ENCODE data around the gene WWOX. TPM values are rescaled to one million over a fixed set of nuclear protein-coding genes. Genes with fewer than 3 reads are reported as not detected.

WWOX gene
- total and polyA plus RNA-seq, 2 donors (not counting 1 experiment from before 2014, with no cell fraction given), result 10.5 to 42.3 TPM

- no peaks in the 10 kb centered on the region for H3K79me2 ChIP-seq (ENCODE audit: control insufficient read depth, insufficient read depth, low read length)
- no peak overlapping the region for H3K4me2 ChIP-seq (replicated peaks; ENCODE audit: low read depth, low read length, poor library complexity, severe bottlenecking)
- H3K36me3 ChIP-seq (replicated peaks in 1 of 2; ENCODE audit: control extremely low read depth in 1 of 2, control insufficient read depth in 1 of 2, extremely low read depth in 1 of 2, insufficient read depth in 2 of 2, low read length in 1 of 2), result no peaks in the 10 kb centered on the region
- H3K4me3 ChIP-seq (ENCODE audit: control extremely low read depth in 1 of 5, extremely low read depth in 1 of 5, insufficient read depth in 1 of 5, low read depth in 2 of 5, low read length in 4 of 5), result no peak overlapping the region
- TF ChIP-seq EZH2 (IDR thresholded peaks at IDR 0.05; ENCODE audit: borderline replicate concordance, insufficient read depth, low read depth, low read length, poor library complexity, severe bottlenecking) (no peak), CTCF (IDR thresholded peaks at IDR 0.05) (no peak)
- Mint-ChIP-seq H3K27ac (no peak overlapping the region), H3K9me3 (ENCODE audit: insufficient read depth) (peaks cover 2% of the 10 kb centered on the region), H3K4me1 (no peaks in the 10 kb centered on the region), H3K4me3 (no peak overlapping the region), H3K27me3 (no peaks in the 10 kb centered on the region)
- POLR2A ChIA-PET, result no interaction called here
- WGBS (ENCODE audit: insufficient coverage), result 97% methylated on average over 3 of the region's 3 CpGs
- ATAC-seq (ENCODE audit: low read depth), result no peak
- no peaks in the 10 kb centered on the region for H4K20me1 ChIP-seq (ENCODE audit: control insufficient read depth, insufficient read depth, low read length, poor library complexity, severe bottlenecking)
- H2AFZ ChIP-seq (ENCODE audit: insufficient read depth, low read depth, low read length, poor library complexity, severe bottlenecking), result no peak overlapping the region
- no peaks in the 10 kb centered on the region for H3K27me3 ChIP-seq (replicated peaks in 1 of 4; ENCODE audit: control extremely low read depth in 1 of 4, control insufficient read depth in 3 of 4, insufficient read depth in 4 of 4, low read length in 3 of 4)
- no peak overlapping the region for H3K9ac ChIP-seq (ENCODE audit: low read length)
- H3K27ac ChIP-seq (ENCODE audit: low read length in 2 of 2), result no peak overlapping the region
- DNase-seq, result no peak
- CTCF ChIA-PET, result no interaction called here
- peaks cover 0 to 3% (median 2%) of the 10 kb centered on the region in 3 donors for H3K9me3 ChIP-seq (ENCODE audit: control extremely low read depth in 1 of 3, control insufficient read depth in 2 of 3, insufficient read depth in 1 of 3, low read length in 2 of 3)
- intact Hi-C loops (cut with micrococcal nuclease), result no loop called here
- no peaks in the 10 kb centered on the region for H3K4me1 ChIP-seq (ENCODE audit: control insufficient read depth in 2 of 2, insufficient read depth in 2 of 2, low read length in 2 of 2)
Measured at GRCh38 chr16:78175287-78175686, 75.8 kb downstream of the WWOX start.

GRCh38 chr16:78176435-78176834 lies 77.0 kb downstream of the WWOX start:
- Mint-ChIP-seq H3K4me1 (no peaks in the 10 kb centered on the region), H3K27ac (no peak overlapping the region), H3K9me3 (ENCODE audit: insufficient read depth) (peaks cover 2% of the 10 kb centered on the region), H3K27me3 (no peaks in the 10 kb centered on the region), H3K4me3 (no peak overlapping the region)
- Histone ChIP-seq H3K79me2 (ENCODE audit: control insufficient read depth, insufficient read depth, low read length) (no peaks in the 10 kb centered on the region), H2AFZ (ENCODE audit: insufficient read depth, low read depth, low read length, poor library complexity, severe bottlenecking) (no peak overlapping the region), H3K4me1 (ENCODE audit: control insufficient read depth in 2 of 2, insufficient read depth in 2 of 2, low read length in 2 of 2) (no peaks in the 10 kb centered on the region), H3K27me3 (replicated peaks in 1 of 4; ENCODE audit: control extremely low read depth in 1 of 4, control insufficient read depth in 3 of 4, insufficient read depth in 4 of 4, low read length in 3 of 4) (no peaks in the 10 kb centered on the region), H3K36me3 (replicated peaks in 1 of 2; ENCODE audit: control extremely low read depth in 1 of 2, control insufficient read depth in 1 of 2, extremely low read depth in 1 of 2, insufficient read depth in 2 of 2, low read length in 1 of 2) (no peaks in the 10 kb centered on the region), H3K27ac (ENCODE audit: low read length in 2 of 2) (no peak overlapping the region), H3K9ac (ENCODE audit: low read length) (no peak overlapping the region), H3K9me3 (ENCODE audit: control extremely low read depth in 1 of 3, control insufficient read depth in 2 of 3, insufficient read depth in 1 of 3, low read length in 2 of 3) (peaks cover 0 to 3% (median 2%) of the 10 kb centered on the region in 3 donors), H4K20me1 (ENCODE audit: control insufficient read depth, insufficient read depth, low read length, poor library complexity, severe bottlenecking) (no peaks in the 10 kb centered on the region), H3K4me3 (ENCODE audit: control extremely low read depth in 1 of 5, extremely low read depth in 1 of 5, insufficient read depth in 1 of 5, low read depth in 2 of 5, low read length in 4 of 5) (no peak overlapping the region), H3K4me2 (replicated peaks; ENCODE audit: low read depth, low read length, poor library complexity, severe bottlenecking) (no peak overlapping the region)
- intact Hi-C loops (cut with micrococcal nuclease), result no loop called here
- 90% methylated on average over 2 of the region's 5 CpGs for WGBS (ENCODE audit: insufficient coverage)
- DNase-seq (no peak), ATAC-seq (ENCODE audit: low read depth) (no peak)
- TF ChIP-seq CTCF (IDR thresholded peaks at IDR 0.05) (no peak), EZH2 (IDR thresholded peaks at IDR 0.05; ENCODE audit: borderline replicate concordance, insufficient read depth, low read depth, low read length, poor library complexity, severe bottlenecking) (no peak)
- POLR2A ChIA-PET, result no interaction called here
- CTCF ChIA-PET, result no interaction called here
